ENCODE measurements around the gene GNA12. TPM values are rescaled to one million over a fixed set of nuclear protein-coding genes. Genes with fewer than 3 reads are reported as not detected.
A peak's percentile ranks its signal among the peaks of the same experiment; 100 is the strongest.

Gene GNA12
- total RNA-seq, 3 donors from 2014 or later: 21.7 to 57.7 (median 25.7) TPM

DNA sequence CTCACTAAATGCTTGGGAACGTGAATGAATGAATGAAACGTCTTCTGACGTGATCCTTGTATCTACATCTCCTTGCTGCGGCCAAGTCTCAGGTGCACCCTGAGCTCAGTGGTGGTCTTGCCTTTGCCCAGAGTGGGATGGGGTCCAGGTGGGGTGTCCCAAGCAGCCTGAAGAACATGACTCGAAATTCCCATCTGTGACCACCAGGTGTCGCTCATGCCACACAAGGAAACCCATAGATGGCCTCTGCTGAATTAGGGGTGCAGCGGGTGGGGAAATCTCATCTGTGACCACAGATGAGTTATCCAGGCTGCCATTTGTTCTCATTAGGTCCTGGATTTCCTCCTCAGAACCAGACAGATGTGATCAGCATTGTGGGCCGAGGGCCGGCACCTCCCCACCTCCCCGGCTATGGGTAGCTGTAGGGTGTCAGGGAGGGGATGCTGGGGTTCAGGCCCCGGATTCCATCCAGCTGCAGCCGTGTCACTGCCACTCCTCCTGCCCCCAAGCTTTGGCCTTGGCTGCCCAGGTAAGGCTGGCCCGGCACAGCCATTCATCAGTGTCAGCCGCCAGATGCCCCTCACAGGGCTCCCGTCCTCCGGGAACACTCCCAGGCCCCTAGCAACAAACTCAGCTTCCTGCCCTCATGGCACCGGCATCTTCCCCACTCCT lies 21.0 kb upstream of the GNA12 start:
- no peaks in the 10 kb centered on the region for H3K9me3 ChIP-seq
- H3K36me3 ChIP-seq (ENCODE audit: low read depth): no peaks in the 10 kb centered on the region
- ATAC-seq (peak; percentile 50), DNase-seq (peak in 2 of 3 donors; percentile 66 to 80)
- intact Hi-C loops (cut with DNase I, micrococcal nuclease): loop anchor here in 1 of 2 donors (10.0 kb wide), 1 partner anchor 290 kb away; no protein-coding TSS in a partner anchor
- peaks cover 10% of the 10 kb centered on the region for H3K4me1 ChIP-seq (ENCODE audit: low read depth)
- TF ChIP-seq, protein P1, sequence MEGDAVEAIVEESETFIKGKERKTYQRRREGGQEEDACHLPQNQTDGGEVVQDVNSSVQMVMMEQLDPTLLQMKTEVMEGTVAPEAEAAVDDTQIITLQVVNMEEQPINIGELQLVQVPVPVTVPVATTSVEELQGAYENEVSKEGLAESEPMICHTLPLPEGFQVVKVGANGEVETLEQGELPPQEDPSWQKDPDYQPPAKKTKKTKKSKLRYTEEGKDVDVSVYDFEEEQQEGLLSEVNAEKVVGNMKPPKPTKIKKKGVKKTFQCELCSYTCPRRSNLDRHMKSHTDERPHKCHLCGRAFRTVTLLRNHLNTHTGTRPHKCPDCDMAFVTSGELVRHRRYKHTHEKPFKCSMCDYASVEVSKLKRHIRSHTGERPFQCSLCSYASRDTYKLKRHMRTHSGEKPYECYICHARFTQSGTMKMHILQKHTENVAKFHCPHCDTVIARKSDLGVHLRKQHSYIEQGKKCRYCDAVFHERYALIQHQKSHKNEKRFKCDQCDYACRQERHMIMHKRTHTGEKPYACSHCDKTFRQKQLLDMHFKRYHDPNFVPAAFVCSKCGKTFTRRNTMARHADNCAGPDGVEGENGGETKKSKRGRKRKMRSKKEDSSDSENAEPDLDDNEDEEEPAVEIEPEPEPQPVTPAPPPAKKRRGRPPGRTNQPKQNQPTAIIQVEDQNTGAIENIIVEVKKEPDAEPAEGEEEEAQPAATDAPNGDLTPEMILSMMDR (IDR thresholded peaks at IDR 0.05): peak; percentile 76
- H3K4me3 ChIP-seq: no peak overlapping the region

DNA sequence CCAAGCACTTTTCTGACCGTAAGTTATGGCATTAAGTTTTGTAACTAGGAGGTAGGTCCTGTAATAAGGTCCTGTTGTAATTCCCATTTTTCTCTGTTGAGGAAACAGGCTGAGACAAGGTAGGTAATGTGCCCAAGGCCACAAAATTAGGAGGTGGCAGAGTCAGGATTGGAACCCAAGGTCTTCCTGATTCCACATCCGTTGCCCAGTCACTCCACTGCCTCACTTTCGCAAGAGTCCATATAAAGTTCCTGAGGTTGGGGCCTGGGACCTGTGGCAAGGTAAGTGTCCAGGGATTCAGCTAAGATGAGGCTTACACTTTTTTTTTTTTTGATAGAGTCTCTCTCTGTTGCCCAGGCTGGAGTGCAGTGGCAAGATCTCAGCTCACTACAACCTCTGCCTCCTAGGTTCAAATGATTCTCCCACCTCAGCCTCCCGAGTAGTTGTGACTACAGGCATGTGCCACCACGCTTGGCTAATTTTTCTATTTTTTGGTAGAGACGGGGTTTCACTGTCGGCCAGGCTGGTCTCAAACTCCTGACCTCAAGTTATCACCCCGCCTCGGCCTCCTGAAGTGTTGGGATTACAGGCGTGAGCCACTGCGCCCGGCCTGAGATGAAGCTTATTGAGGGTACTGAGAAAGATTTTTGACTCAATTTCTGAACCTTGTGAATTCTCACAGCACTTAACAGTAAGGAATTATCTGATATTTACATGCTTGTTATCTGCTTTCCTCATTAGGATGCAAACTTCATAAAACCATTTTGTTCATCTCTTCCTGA lies 20.3 kb upstream of the GNA12 start:
- H3K9me3 ChIP-seq: no peaks in the 10 kb centered on the region
- H3K36me3 ChIP-seq (ENCODE audit: low read depth): no peaks in the 10 kb centered on the region
- H3K4me3 ChIP-seq: no peak overlapping the region
- TF ChIP-seq, protein P1 (IDR thresholded peaks at IDR 0.05): no peak
- intact Hi-C loops (cut with DNase I, micrococcal nuclease): loop anchor here in 1 of 2 donors (10.0 kb wide), 1 partner anchor 290 kb away; no protein-coding TSS in a partner anchor
- ATAC-seq (no peak), DNase-seq (no peak)
- peaks cover 10% of the 10 kb centered on the region for H3K4me1 ChIP-seq (ENCODE audit: low read depth)

- intact Hi-C loops (cut with DNase I, micrococcal nuclease): loop anchor here in 1 of 2 donors (10.0 kb wide), 1 partner anchor 291 kb away; no protein-coding TSS in a partner anchor
- ATAC-seq (peak; percentile 97), DNase-seq (peak; percentile 61 to 81 (median 63))
- no peak overlapping the region for H3K4me3 ChIP-seq
- H3K4me1 ChIP-seq (ENCODE audit: low read depth): peaks cover 10% of the 10 kb centered on the region
- H3K36me3 ChIP-seq (ENCODE audit: low read depth): no peaks in the 10 kb centered on the region
- TF ChIP-seq, protein P1 (IDR thresholded peaks at IDR 0.05): no peak
- H3K9me3 ChIP-seq: no peaks in the 10 kb centered on the region
Measured at GRCh38 chr7:2863461-2864066, 19.5 kb upstream of the GNA12 start.

DNA sequence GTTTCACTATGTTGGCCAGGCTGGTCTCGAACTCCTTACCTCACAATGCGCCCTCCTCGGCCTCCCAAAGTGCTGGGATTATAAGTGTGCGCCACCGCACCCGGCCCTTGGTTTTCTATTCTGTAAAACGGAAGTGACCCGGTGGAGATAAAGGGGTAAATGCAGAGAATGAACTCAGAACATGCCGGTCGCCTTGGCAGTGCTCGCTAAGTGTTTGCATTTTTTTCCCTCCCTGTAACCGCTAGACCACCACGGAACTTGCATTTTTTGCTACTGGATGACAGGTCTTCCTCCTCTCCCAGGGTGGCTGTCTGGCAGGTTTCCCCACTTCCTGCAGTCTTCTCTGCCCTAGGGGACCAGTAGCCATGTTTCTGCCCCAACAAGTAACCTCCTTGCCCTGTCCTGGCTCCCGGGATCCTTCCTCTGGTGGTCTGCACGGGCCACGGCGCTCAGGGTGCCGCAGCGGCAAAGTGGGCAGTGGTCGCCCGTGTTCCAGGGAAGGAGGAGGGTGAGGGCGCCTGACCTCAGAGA lies 18.8 kb upstream of the GNA12 start:
- H3K4me3 ChIP-seq: no peak overlapping the region
- peaks cover 10% of the 10 kb centered on the region for H3K4me1 ChIP-seq (ENCODE audit: low read depth)
- DNase-seq (no peak), ATAC-seq (no peak)
- no peaks in the 10 kb centered on the region for H3K9me3 ChIP-seq
- H3K36me3 ChIP-seq (ENCODE audit: low read depth): no peaks in the 10 kb centered on the region
- TF ChIP-seq, protein P1 (IDR thresholded peaks at IDR 0.05): no peak
- intact Hi-C loops (cut with DNase I, micrococcal nuclease): loop anchor here in 1 of 2 donors (10.0 kb wide), 1 partner anchor 292 kb away; no protein-coding TSS in a partner anchor

GRCh38 chr7:2861509-2861908 lies 17.4 kb upstream of the GNA12 start:
- ATAC-seq (no peak), DNase-seq (no peak)
- Histone ChIP-seq H3K4me1 (ENCODE audit: low read depth) (peaks cover 10% of the 10 kb centered on the region), H3K4me3 (no peak overlapping the region), H3K9me3 (no peaks in the 10 kb centered on the region), H3K36me3 (ENCODE audit: low read depth) (no peaks in the 10 kb centered on the region)
- TF ChIP-seq, protein P1 (IDR thresholded peaks at IDR 0.05): no peak
- intact Hi-C loops (cut with DNase I, micrococcal nuclease): loop anchor here in 1 of 2 donors (10.0 kb wide), 1 partner anchor 293 kb away; no protein-coding TSS in a partner anchor
